Measurements from ENCODE around the gene TMBIM4.

TMBIM4 gene

DNA sequence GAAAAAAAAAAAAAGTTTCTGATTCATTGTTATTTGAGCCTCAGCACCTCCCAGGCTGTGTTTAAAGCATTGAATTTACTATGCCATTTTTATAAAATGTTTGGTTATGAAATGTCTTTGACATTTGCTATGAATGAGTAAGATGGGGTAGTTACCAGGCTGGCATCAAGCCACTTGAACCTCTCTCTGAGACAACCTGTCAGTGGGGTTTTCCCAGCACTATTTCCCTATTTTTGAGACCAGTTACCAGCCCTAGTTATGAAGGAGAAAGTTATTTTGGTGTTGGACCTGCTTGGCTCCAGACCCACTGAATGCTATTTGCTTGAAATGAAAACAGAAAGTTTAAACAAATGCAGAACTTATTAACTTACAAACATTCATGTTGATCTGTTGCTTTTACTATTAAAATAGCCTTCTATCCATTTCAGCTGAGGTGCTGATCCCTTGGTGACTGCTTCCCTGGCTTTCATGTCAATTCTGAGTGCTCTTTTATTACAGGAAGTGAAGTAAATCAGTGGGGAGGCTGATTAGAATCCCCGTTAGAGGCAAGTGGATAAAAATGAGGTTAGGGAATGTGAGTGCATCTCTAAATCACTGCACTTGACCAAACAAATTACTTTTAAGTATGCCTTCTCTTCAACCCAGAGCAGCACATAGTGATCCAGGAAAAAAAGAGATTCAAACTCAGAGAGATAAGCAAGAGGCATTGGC, 77.1 kb downstream of the TMBIM4 start:
- DNase-seq (ENCODE audit: low read depth in 2 of 2, low spot score in 1 of 2) = no peak

DNA sequence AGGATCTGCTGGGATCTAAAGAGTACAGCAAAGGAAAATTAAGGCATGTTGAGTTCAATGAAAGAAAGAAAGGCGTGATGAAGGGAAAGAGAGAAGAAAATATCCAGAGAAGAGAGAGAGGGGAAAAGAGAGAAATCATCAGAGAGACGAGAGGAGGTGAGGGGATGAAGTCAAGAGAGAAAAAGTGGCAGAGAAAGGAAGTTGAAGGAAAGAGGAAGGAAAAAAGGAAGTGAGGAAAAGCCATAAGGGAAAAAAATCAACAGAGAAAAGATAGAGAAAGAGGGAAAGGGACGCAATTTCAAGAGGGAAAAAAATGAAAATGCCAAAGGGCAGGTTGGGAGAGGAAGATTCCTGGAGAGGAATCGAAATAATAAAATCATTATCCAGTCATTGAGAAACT, 79.6 kb downstream of the TMBIM4 start:
- no peak for DNase-seq (ENCODE audit: low read depth in 2 of 2, low spot score in 1 of 2)

DNA sequence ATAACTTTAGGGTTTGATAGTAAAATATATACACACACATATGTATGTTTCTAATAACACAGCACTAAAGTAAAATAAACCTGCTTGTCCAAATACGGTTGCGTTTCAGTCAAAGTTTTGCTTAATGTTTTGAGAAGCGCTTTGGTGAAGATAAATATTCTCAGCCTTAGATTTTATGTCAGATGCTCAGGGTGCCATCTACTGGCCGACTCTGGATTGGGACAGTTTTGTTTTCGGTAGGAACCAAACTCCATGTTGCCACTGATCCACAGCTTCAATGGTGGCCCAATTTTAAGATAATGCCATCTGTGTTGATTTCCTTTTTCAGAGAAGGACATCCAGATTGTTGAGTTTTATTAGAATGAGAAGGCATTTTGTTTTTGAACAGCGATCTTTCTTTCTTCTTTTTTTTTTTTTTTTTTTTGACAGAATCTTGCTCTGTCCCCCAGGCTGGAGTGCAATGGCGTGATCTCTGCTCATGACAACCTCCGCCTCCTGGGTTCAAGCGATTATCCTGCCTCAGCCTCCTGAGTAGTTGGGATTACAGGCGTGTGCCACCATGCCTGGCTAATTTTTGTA, 82.3 kb downstream of the TMBIM4 start:
- peak in 1 of 2 donors; percentile 19 for DNase-seq (ENCODE audit: low read depth in 2 of 2, low spot score in 1 of 2)

DNA sequence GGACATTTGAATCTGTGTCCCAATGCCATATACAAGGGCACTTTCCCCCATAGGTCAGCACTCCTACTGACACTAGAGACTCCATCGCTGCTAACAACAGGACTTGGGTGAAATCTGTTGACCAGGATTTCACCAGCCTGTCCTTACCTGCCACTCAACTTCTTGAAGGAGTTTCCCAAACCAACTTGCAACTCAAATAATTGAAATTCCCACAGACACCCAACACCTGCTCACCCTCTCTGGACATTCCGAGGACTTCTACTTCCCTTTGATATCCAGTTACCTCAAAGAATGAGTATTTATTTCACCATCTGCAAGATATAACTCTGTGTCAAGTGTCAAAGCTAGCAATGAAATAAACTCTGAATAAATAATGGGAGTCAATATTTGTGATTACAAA, 83.8 kb downstream of the TMBIM4 start:
- no peak for DNase-seq (ENCODE audit: low read depth in 2 of 2, low spot score in 1 of 2)
